Gastrocnemius medialis (tissue), 4 donors: ENCODE measurements around the gene FRG1.

ENCODE experiments used
- POLR2A ChIP-seq, 2 donors: fragments of 450-650 bp; IDR thresholded peaks; one replicate each; pipeline ENCODE4 v1.6.1; 2017; ENCODE audit warnings: antibody characterized with exemption in 2 of 2, mild to moderate bottlenecking in 2 of 2, moderate library complexity in 2 of 2
- TF ChIP-seq, protein P1 (sequence below), 5 experiments: fragments of 450-650 bp in 3 of 5; fragments of 200-600 bp in 2 of 5; sonication (generic) in 2 of 5; IDR thresholded peaks in 4 of 5; conservative IDR thresholded peaks in 1 of 5; 1 replicate in 4 of 5; 2 replicates in 1 of 5; pipeline ENCODE4 v1.5.1; 2016 to 2019; ENCODE audit warnings: antibody characterized with exemption in 5 of 5, mild to moderate bottlenecking in 3 of 5, moderate library complexity in 3 of 5

DNA sequence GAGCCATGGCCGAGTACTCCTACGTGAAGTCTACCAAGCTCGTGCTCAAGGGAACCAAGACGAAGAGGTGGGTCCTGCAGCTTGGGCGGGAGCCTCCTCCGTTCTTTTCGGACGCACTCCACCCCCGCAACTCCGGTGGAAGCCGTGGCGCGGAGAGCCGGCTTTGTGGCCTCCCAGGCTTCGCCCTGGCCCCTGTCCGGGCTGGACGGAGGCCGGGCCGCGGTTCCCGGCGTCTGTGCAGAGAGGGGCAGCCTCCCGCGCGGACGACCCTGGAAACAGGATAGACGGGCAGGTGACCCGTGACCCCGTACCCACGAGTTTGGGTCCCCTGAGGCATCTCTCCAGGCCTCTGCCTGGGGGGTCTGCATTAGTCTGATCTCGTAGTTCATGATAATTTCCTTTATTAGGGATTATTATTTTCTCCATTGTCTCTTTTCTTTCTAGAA is 356 bp downstream of the FRG1 start:
- no peak for TF ChIP-seq POLR2A (IDR thresholded peaks at IDR 0.05)
- TF ChIP-seq, protein P1, sequence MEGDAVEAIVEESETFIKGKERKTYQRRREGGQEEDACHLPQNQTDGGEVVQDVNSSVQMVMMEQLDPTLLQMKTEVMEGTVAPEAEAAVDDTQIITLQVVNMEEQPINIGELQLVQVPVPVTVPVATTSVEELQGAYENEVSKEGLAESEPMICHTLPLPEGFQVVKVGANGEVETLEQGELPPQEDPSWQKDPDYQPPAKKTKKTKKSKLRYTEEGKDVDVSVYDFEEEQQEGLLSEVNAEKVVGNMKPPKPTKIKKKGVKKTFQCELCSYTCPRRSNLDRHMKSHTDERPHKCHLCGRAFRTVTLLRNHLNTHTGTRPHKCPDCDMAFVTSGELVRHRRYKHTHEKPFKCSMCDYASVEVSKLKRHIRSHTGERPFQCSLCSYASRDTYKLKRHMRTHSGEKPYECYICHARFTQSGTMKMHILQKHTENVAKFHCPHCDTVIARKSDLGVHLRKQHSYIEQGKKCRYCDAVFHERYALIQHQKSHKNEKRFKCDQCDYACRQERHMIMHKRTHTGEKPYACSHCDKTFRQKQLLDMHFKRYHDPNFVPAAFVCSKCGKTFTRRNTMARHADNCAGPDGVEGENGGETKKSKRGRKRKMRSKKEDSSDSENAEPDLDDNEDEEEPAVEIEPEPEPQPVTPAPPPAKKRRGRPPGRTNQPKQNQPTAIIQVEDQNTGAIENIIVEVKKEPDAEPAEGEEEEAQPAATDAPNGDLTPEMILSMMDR (IDR thresholded peaks at IDR 0.05 in 4 of 5, conservative IDR thresholded peaks at IDR 0.05 in 1 of 5): no peak
